Activated T-helper 1 cell treated with Interleukin-2 at 50 U/mL for 16 hours (primary cell): ENCODE measurements around the gene PRR20C.
"Not testable (repeated sequence)": the region's sequence is repeated elsewhere in the genome, so short reads cannot be mapped to it uniquely, and the experiment has no call there.

Experiments
- DNase-seq: peaks from one replicate; pipeline ENCODE4 v3.0.0-alpha.2; 2020; ENCODE audit warnings: low read depth

Gene PRR20C

GRCh38 chr13:57153761-57154160 is at the start of gene PRR20C:
PRR20C (plus strand) TSS chr13:57154061; CDS start chr13:57154448, 387 bp downstream.
- not testable (repeated sequence) for DNase-seq

- no peak for DNase-seq
Observed at GRCh38 chr13:57114945-57115344, 38.9 kb upstream of the PRR20C start.

GRCh38 chr13:57123681-57124080 is 30.2 kb upstream of the PRR20C start:
- no peak for DNase-seq

- DNase-seq, result no peak
Observed at GRCh38 chr13:57128909-57129308, 25.0 kb upstream of the PRR20C start.

- no peak for DNase-seq
Observed at GRCh38 chr13:57136093-57136492, 17.8 kb upstream of the PRR20C start.

- no peak for DNase-seq
Observed at GRCh38 chr13:57137585-57137984, 16.3 kb upstream of the PRR20C start.

GRCh38 chr13:57138988-57139387 is 14.9 kb upstream of the PRR20C start:
- no peak for DNase-seq

- not testable (repeated sequence) for DNase-seq
Observed at GRCh38 chr13:57139781-57140180, 14.1 kb upstream of the PRR20C start.

- DNase-seq, result not testable (repeated sequence)
Observed at GRCh38 chr13:57140235-57140968, 13.5 kb upstream of the PRR20C start, which contains the start of gene PRR20A. PRR20A (plus strand) TSS chr13:57140918; CDS start chr13:57141305, 387 bp downstream.

GRCh38 chr13:57147188-57147587 is 6.7 kb upstream of the PRR20C start, which contains the start of gene PRR20B:
PRR20B (plus strand) TSS chr13:57147488; CDS start chr13:57147875, 387 bp downstream.
- DNase-seq, result not testable (repeated sequence)

- not testable (repeated sequence) for DNase-seq
Observed at GRCh38 chr13:57148106-57148505, 5.8 kb upstream of the PRR20C start.

- DNase-seq, result not testable (repeated sequence)
Observed at GRCh38 chr13:57160332-57160731, 6.5 kb downstream of the PRR20C start, which contains the start of gene PRR20D. PRR20D (plus strand) TSS chr13:57160632; CDS start chr13:57161019, 387 bp downstream.

- not testable (repeated sequence) for DNase-seq
Observed at GRCh38 chr13:57166897-57167296, 13.0 kb downstream of the PRR20C start, which contains the start of gene PRR20E. PRR20E (plus strand) TSS chr13:57167197; CDS start chr13:57167584, 387 bp downstream.

GRCh38 chr13:57191667-57192066 is 37.8 kb downstream of the PRR20C start:
- no peak for DNase-seq
